Neuron (in vitro differentiated cells): Measurements from ENCODE around the gene TCAP.

Experiments used
- H2AFZ ChIP-seq: one replicate; pipeline ENCODE4 v1.6.1; 2013; ENCODE audit warnings: low read depth, mild to moderate bottlenecking, inconsistent platforms, low read length, moderate library complexity
- H3K27me3 ChIP-seq: one replicate; pipeline ENCODE4 v1.6.1; 2013; ENCODE audit warnings: low read length; ENCODE audit not compliant: insufficient read depth
- H3K36me3 ChIP-seq: one replicate; pipeline ENCODE4 v1.6.1; 2013; ENCODE audit warnings: low read length; ENCODE audit not compliant: insufficient read depth
- H3K4me1 ChIP-seq: one replicate; pipeline ENCODE4 v1.6.1; 2013; ENCODE audit warnings: low read length; ENCODE audit not compliant: insufficient read depth
- H3K4me3 ChIP-seq: 2 replicates; pipeline ENCODE4 v1.5.1; 2013; ENCODE audit warnings: mild to moderate bottlenecking, low read length, moderate library complexity
- H3K9me3 ChIP-seq: one replicate; pipeline ENCODE4 v1.6.1; 2013; ENCODE audit warnings: low read length

TCAP gene

GRCh38 chr17:39648616-39649366 lies 16.4 kb upstream of the TCAP start:
- Histone ChIP-seq H3K4me1 (peaks cover 20% of the 10 kb centered on the region), H3K4me3 (no peak overlapping the region), H3K36me3 (peaks cover 7% of the 10 kb centered on the region), H2AFZ (no peak overlapping the region), H3K9me3 (no peaks in the 10 kb centered on the region), H3K27me3 (no peaks in the 10 kb centered on the region)

- Histone ChIP-seq H3K27me3 (no peaks in the 10 kb centered on the region), H3K36me3 (peaks cover 7% of the 10 kb centered on the region), H2AFZ (no peak overlapping the region), H3K4me1 (peaks cover 20% of the 10 kb centered on the region), H3K4me3 (no peak overlapping the region), H3K9me3 (no peaks in the 10 kb centered on the region)
Measured at GRCh38 chr17:39650121-39650579, 15.0 kb upstream of the TCAP start.

- Histone ChIP-seq H3K4me3 (no peak overlapping the region), H3K27me3 (no peaks in the 10 kb centered on the region), H3K9me3 (no peaks in the 10 kb centered on the region)
Measured at GRCh38 chr17:39651923-39652586, 13.1 kb upstream of the TCAP start.

DNA sequence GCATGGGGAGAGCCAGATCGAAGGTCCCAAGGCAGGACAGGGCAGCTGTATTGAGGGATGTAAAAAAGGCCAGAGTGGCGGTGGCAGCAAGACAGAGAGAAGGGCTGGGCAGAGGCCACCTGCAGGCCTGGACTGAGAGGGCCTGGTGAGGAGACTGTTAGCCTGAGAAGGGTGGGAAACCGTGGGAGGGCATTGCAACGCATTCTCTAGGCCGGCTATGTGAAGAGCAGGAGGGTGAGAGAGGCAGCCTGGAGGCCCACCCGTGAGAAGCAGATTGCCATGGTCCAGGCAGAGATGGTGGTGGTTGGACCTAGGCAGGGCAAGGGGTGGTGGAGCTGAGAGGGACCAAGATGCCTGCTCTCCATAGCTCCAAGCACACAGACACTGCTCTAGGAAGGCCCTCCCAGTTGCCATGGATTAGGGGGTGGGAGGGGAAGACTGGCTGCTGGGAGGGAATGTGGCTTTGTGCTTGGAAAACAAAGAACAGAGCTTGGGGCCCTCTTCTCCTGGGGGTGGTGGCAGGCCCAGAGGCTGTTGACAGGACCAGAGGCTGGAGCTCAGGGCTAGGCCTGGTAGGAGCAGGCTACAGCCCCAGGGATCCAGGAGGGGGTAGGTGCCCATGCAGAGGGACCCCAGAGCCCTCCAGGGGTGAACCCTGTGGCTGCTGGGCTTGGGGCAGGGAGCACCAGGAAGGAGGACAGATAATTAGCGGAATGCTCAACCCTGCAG lies 12.4 kb upstream of the TCAP start:
- H3K36me3 ChIP-seq = peaks cover 18% of the 10 kb centered on the region
- no peak overlapping the region for H3K4me3 ChIP-seq
- no peaks in the 10 kb centered on the region for H3K9me3 ChIP-seq
- no peak overlapping the region for H2AFZ ChIP-seq
- no peaks in the 10 kb centered on the region for H3K27me3 ChIP-seq
- peaks cover 20% of the 10 kb centered on the region for H3K4me1 ChIP-seq

More at GRCh38 chr17:39651923-39652586, 13.1 kb upstream of the TCAP start:
- H3K36me3 ChIP-seq = peaks cover 15% of the 10 kb centered on the region
- peaks cover 20% of the 10 kb centered on the region for H3K4me1 ChIP-seq
- no peak overlapping the region for H2AFZ ChIP-seq

DNA sequence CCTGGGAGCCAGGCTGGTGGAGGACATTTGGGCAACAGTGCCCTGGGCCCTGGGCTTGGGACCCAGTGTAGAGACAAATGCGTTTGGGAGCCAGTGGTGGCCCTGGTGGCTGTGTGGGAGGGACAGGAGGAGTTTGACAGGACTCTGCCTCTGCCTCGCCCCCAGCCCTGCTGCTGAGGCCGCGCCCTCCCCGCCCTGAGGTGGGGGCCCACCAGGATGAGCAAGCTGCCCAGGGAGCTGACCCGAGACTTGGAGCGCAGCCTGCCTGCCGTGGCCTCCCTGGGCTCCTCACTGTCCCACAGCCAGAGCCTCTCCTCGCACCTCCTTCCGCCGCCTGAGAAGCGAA lies 11.9 kb upstream of the TCAP start:
- H3K4me3 ChIP-seq = no peak overlapping the region
- H2AFZ ChIP-seq = no peak overlapping the region
- H3K27me3 ChIP-seq = no peaks in the 10 kb centered on the region
- H3K9me3 ChIP-seq = no peaks in the 10 kb centered on the region
- peaks cover 20% of the 10 kb centered on the region for H3K4me1 ChIP-seq
- peaks cover 24% of the 10 kb centered on the region for H3K36me3 ChIP-seq

GRCh38 chr17:39653662-39654331 lies 11.4 kb upstream of the TCAP start:
- H2AFZ ChIP-seq = no peak overlapping the region
- no peaks in the 10 kb centered on the region for H3K27me3 ChIP-seq
- H3K4me3 ChIP-seq = no peak overlapping the region
- H3K36me3 ChIP-seq = peaks cover 26% of the 10 kb centered on the region
- peaks cover 20% of the 10 kb centered on the region for H3K4me1 ChIP-seq
- H3K9me3 ChIP-seq = no peaks in the 10 kb centered on the region

GRCh38 chr17:39655105-39655504 lies 10.0 kb upstream of the TCAP start:
- peaks cover 32% of the 10 kb centered on the region for H3K36me3 ChIP-seq
- H3K4me3 ChIP-seq = no peak overlapping the region
- H2AFZ ChIP-seq = no peak overlapping the region
- H3K9me3 ChIP-seq = no peaks in the 10 kb centered on the region
- H3K27me3 ChIP-seq = no peaks in the 10 kb centered on the region
- H3K4me1 ChIP-seq = peaks cover 20% of the 10 kb centered on the region

- Histone ChIP-seq H3K4me3 (no peak overlapping the region), H3K4me1 (peaks cover 2% of the 10 kb centered on the region), H3K9me3 (no peaks in the 10 kb centered on the region), H3K36me3 (peaks cover 45% of the 10 kb centered on the region), H2AFZ (no peak overlapping the region), H3K27me3 (no peaks in the 10 kb centered on the region)
Measured at GRCh38 chr17:39658346-39658745, 6.8 kb upstream of the TCAP start.

DNA sequence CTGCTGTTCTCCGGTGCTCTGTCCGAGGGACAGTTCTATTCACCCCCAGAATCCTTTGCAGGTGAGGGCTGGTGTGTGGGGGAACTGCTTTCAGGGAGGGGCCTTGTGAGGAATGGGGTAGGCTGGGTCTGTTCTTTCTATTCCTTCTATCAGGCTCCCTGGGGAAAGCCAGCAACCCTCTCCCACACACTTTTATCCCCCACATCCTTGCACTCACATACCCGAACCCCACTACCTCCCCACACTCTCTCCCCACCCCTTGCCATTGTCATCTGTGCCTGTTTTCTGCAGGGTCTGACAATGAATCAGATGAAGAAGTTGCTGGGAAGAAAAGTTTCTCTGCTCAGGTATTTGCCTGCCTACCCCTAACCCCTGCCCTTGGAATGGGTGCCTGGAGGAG lies 6.4 kb upstream of the TCAP start:
- Histone ChIP-seq H2AFZ (no peak overlapping the region), H3K4me3 (no peak overlapping the region), H3K36me3 (peaks cover 45% of the 10 kb centered on the region), H3K27me3 (no peaks in the 10 kb centered on the region), H3K9me3 (no peaks in the 10 kb centered on the region), H3K4me1 (no peaks in the 10 kb centered on the region)

DNA sequence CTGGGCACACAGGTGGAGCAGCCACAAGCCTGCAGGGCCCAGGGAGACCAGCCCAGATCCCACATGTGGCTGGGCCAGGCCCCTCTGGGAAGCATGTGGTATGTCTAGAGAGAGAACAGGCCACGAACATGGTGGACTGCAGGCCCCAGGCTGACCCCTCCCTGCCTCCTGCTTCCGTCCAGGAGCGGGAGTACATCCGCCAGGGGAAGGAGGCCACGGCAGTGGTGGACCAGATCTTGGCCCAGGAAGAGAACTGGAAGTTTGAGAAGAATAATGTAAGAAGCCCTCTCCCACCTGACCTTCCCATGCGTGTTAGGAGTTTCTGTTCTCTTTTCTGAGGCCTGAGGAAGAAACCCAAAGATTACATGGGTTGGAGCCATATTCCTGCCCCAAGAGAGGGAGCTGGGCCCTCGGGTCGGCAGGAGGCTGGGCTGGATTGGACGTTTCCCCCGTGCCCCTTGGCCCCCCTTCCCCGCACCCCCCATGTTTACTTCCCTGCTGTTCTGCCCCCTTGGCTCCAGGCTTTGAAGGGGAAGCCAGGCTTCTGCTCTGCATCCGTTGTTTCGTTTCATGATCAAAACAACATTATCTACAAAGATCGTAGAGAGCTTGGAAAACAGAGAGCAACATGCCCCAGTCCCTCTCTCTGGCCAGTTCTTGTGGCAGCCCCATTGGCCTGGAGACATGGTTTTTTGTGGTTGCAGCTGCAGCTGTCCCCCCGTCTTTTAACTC lies 5.7 kb upstream of the TCAP start:
- Histone ChIP-seq H3K9me3 (no peaks in the 10 kb centered on the region), H2AFZ (no peak overlapping the region), H3K4me3 (no peak overlapping the region), H3K4me1 (no peaks in the 10 kb centered on the region), H3K27me3 (no peaks in the 10 kb centered on the region), H3K36me3 (peaks cover 45% of the 10 kb centered on the region)

DNA sequence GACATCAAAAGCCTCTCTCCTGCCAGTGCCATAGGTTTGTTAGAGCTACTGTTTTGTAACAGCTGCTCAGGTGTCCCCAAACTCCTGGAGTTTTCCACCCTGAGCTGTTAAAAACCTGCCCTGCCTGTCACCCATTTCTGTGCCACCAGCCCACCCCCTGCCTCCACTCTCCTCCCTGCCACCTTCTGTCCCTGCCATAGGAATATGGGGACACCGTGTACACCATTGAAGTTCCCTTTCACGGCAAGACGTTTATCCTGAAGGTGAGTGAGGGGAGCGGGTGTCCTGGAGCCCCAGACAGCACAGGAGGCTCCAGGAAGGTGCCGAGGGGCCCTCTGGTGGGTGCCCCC lies 5.2 kb upstream of the TCAP start:
- Histone ChIP-seq H3K4me3 (no peak overlapping the region), H3K36me3 (peaks cover 45% of the 10 kb centered on the region), H3K27me3 (no peaks in the 10 kb centered on the region), H2AFZ (no peak overlapping the region), H3K9me3 (no peaks in the 10 kb centered on the region), H3K4me1 (no peaks in the 10 kb centered on the region)

DNA sequence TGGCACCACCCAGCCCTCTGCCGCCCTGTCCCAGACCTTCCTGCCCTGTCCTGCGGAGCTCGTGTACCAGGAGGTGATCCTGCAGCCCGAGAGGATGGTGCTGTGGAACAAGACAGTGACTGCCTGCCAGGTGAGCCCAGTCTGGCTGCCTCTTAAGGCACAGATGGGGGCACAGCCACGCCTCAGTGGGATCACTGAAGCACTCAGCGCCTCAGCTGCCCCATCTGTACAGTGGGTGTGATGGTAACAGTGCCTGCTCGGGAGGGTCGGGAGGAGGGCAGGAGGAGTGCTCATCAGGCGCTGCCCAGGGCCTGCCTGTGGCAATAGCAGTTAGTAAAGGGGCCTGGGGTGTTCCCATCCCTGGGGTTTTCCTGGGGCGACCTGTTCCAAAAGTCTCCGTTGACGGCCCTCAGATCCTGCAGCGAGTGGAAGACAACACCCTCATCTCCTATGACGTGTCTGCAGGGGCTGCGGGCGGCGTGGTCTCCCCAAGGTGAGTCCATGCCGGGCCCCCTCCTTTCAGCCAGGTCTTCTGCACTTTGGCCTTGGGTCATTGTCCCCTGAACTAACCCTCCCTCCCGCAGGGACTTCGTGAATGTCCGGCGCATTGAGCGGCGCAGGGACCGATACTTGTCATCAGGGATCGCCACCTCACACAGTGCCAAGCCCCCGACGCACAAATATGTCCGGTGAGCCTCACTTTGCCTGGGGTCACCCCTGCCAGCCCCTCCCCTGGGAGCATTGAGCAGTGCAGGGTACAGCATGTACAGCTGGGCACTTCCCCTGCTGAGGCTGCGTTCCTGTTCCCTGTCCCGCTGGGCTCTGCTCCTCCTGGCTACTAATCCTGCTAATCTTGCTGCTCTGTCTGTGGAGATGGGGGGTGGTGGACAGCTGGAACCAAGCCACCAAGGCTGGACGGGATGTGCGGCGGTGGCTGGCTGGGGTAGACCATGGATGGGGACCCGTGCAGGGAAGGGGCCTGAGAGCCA lies 4.5 kb upstream of the TCAP start:
- Histone ChIP-seq H3K27me3 (no peaks in the 10 kb centered on the region), H3K4me1 (no peaks in the 10 kb centered on the region), H3K4me3 (no peak overlapping the region), H3K9me3 (no peaks in the 10 kb centered on the region), H2AFZ (no peak overlapping the region), H3K36me3 (peaks cover 45% of the 10 kb centered on the region)
